Measurements from ENCODE around the gene COL26A1. TPM values are rescaled to one million over a fixed set of nuclear protein-coding genes. Genes with fewer than 3 reads are reported as not detected.

Gene COL26A1
- total RNA-seq, 1 experiment from 2014 or later: 42.6 TPM

GRCh38 chr7:101405474-101406067, 42.9 kb downstream of the COL26A1 start:
- no peak for TF ChIP-seq CTCF (conservative IDR thresholded peaks at IDR 0.05)
- H3K27me3 ChIP-seq (ENCODE audit: insufficient read depth, low read length): no peaks in the 10 kb centered on the region
- H2AFZ ChIP-seq (ENCODE audit: low read length): no peak overlapping the region
- H4K8ac ChIP-seq (replicated peaks; ENCODE audit: insufficient read length, low read depth, low read length): no peak overlapping the region
- peak overlapping the region; percentile 31 for H4K91ac ChIP-seq (ENCODE audit: insufficient read length, low read depth, low read length)
- H3K56ac ChIP-seq (ENCODE audit: insufficient read length, low read depth, low read length): no peak overlapping the region
- peaks cover 43 to 45% (median 44%) of the 10 kb centered on the region in 3 experiments for H3K36me3 Mint-ChIP-seq (ENCODE audit: insufficient read depth in 1 of 3, low read depth in 3 of 3)
- H3K4me2 ChIP-seq (ENCODE audit: insufficient read depth, insufficient read length, low read length): no peak overlapping the region
- no peak overlapping the region for H2BK120ac ChIP-seq (ENCODE audit: low read depth, low read length, poor library complexity, severe bottlenecking)
- no peak overlapping the region for H3K9ac ChIP-seq (ENCODE audit: extremely low read depth, insufficient read length, low read length)
- no peak overlapping the region for H2BK15ac ChIP-seq (ENCODE audit: low read depth, low read length)
- no peak overlapping the region for H2AK5ac ChIP-seq (ENCODE audit: insufficient read length, low read length)
- no peaks in the 10 kb centered on the region for H3K79me1 ChIP-seq (ENCODE audit: insufficient read depth, low read depth, low read length, poor library complexity, severe bottlenecking)
- peak overlapping the region in 2 of 3 experiments; percentile 10 to 41; a peak in 4 of 7 replicates for H3K27ac Mint-ChIP-seq
- H2BK20ac ChIP-seq (ENCODE audit: low read depth, low read length, poor library complexity, severe bottlenecking): no peak overlapping the region
- no peak overlapping the region for H2BK5ac ChIP-seq (ENCODE audit: insufficient read length, low read length)
- DNase-seq: no peak
- peaks cover 33 to 45% of the 10 kb centered on the region in 2 experiments for H3K4me1 Mint-ChIP-seq
- no CpG with 5 or more reads among the region's 16 CpGs for WGBS (ENCODE audit: extremely low coverage, insufficient read length, low lambda C conversion rate)
- H3K4me3 Mint-ChIP-seq: peak overlapping the region in 1 of 2 experiments; percentile 30; a peak in 2 of 5 replicates
- H3K27ac ChIP-seq (ENCODE audit: insufficient read length, low read depth, low read length): no peak overlapping the region
- no peaks in the 10 kb centered on the region for H3K23me2 ChIP-seq (ENCODE audit: insufficient read length, low read depth, low read length, poor library complexity, severe bottlenecking)
- no peak overlapping the region for H3T11ph ChIP-seq (ENCODE audit: low read length)
- H3K23ac ChIP-seq (ENCODE audit: insufficient read length, low read depth, low read length): no peak overlapping the region
- H3K79me2 ChIP-seq (ENCODE audit: insufficient read depth, low read length): no peaks in the 10 kb centered on the region
- peaks cover 5% of the 10 kb centered on the region; the same call in 1 of the 2 replicates for H3K4me1 ChIP-seq (ENCODE audit: insufficient read depth, low read length)
- H3K9me3 Mint-ChIP-seq: peaks cover 28 to 34% of the 10 kb centered on the region in 2 experiments
- no peaks in the 10 kb centered on the region for H3K27me3 Mint-ChIP-seq (ENCODE audit: low read depth)
- H3K4ac ChIP-seq (ENCODE audit: low read depth, low read length): no peak overlapping the region; the same call in 1 of the 2 replicates
- peaks cover 19% of the 10 kb centered on the region for H3K9me3 ChIP-seq (ENCODE audit: control insufficient read depth, low read depth, low read length)
- no peak overlapping the region for H3K18ac ChIP-seq (ENCODE audit: insufficient read length, low read depth, low read length)
- H3K14ac ChIP-seq (ENCODE audit: insufficient read depth, low read length): no peak overlapping the region
- no peak overlapping the region for H2BK12ac ChIP-seq (ENCODE audit: insufficient read length, low read depth, low read length)
- H4K5ac ChIP-seq (ENCODE audit: insufficient read length, low read depth, low read length): no peak overlapping the region
- H4K20me1 ChIP-seq (ENCODE audit: control insufficient read depth, insufficient read depth, insufficient read length): no peaks in the 10 kb centered on the region
